Loucy (cell line): ENCODE measurements around the gene ABCC3.

Experiments
- H2AFZ ChIP-seq: fragments of 200-600 bp; sonication (generic); 2 replicates; pipeline ENCODE4 v1.6.0; 2016; ENCODE audit warnings: antibody characterized with exemption, mild to moderate bottlenecking, low read length, moderate library complexity
- H3F3A ChIP-seq: fragments of 200-600 bp; 2 replicates; pipeline ENCODE4 v1.6.0; 2016; ENCODE audit warnings: antibody characterized with exemption, low read depth, mild to moderate bottlenecking
- H3K27me3 ChIP-seq: fragments of 200-600 bp; sonication (generic); 2 replicates; pipeline ENCODE4 v1.6.1; 2014; ENCODE audit warnings: low read length, mild to moderate bottlenecking; ENCODE audit not compliant: insufficient read depth, poor library complexity, severe bottlenecking
- H3K36me3 ChIP-seq: fragments of 200-600 bp; sonication (generic); 2 replicates; pipeline ENCODE4 v1.6.1; 2016; ENCODE audit warnings: low read length; ENCODE audit not compliant: insufficient read depth
- H3K4me1 ChIP-seq: fragments of 200-600 bp; sonication (generic); 2 replicates; pipeline ENCODE4 v1.5.1; 2014; ENCODE audit warnings: low read length, mild to moderate bottlenecking; ENCODE audit not compliant: insufficient read depth, poor library complexity, severe bottlenecking
- H3K4me2 ChIP-seq: fragments of 200-600 bp; sonication (generic); 2 replicates; pipeline ENCODE4 v1.6.0; 2014; ENCODE audit warnings: antibody characterized with exemption, low read length, low read depth, mild to moderate bottlenecking; ENCODE audit not compliant: poor library complexity, severe bottlenecking
- H3K4me3 ChIP-seq: fragments of 200-600 bp; sonication (generic); 2 replicates; pipeline ENCODE4 v1.5.1; 2014; ENCODE audit warnings: low read length, mild to moderate bottlenecking, mixed read lengths; ENCODE audit not compliant: poor library complexity, severe bottlenecking
- H3K79me2 ChIP-seq: fragments of 200-600 bp; sonication (generic); 2 replicates; pipeline ENCODE4 v1.6.1; 2014; ENCODE audit warnings: low read length; ENCODE audit not compliant: insufficient read depth
- H3K9ac ChIP-seq: fragments of 200-600 bp; sonication (generic); 2 replicates; pipeline ENCODE4 v1.6.0; 2014; ENCODE audit warnings: mild to moderate bottlenecking, low read depth, low read length, moderate library complexity; ENCODE audit not compliant: poor library complexity, severe bottlenecking
- H3K9me2 ChIP-seq: fragments of 200-600 bp; sonication (generic); replicated peaks from 2 replicates; pipeline ENCODE4 v1.6.1; 2016; ENCODE audit warnings: low read depth, low read length, mixed read lengths
- H3K9me3 ChIP-seq: fragments of 200-600 bp; sonication (generic); 2 replicates; pipeline ENCODE4 v1.6.1; 2014; ENCODE audit warnings: mild to moderate bottlenecking, antibody characterized with exemption, low read length, low read depth; ENCODE audit not compliant: insufficient read depth
- H4K20me1 ChIP-seq: fragments of 200-600 bp; sonication (generic); 2 replicates; pipeline ENCODE4 v1.6.0; 2014; ENCODE audit warnings: antibody characterized with exemption, low read length, mild to moderate bottlenecking; ENCODE audit not compliant: insufficient read depth, poor library complexity, severe bottlenecking
- EZH2phosphoT487 ChIP-seq: fragments of 200-600 bp; IDR thresholded peaks from 2 replicates; pipeline ENCODE4 v1.6.1; 2018; ENCODE audit warnings: antibody characterized with exemption, mild to moderate bottlenecking, moderate library complexity, borderline replicate concordance
- TF ChIP-seq, protein P1 (sequence below): fragments of 200-600 bp; sonication (generic); conservative IDR thresholded peaks from 2 replicates; pipeline ENCODE4 v1.5.1; 2014; ENCODE audit warnings: mild to moderate bottlenecking, antibody characterized with exemption, low read length

The ABCC3 gene

GRCh38 chr17:50725769-50726655, 91.3 kb downstream of the ABCC3 start:
- TF ChIP-seq, protein P1, sequence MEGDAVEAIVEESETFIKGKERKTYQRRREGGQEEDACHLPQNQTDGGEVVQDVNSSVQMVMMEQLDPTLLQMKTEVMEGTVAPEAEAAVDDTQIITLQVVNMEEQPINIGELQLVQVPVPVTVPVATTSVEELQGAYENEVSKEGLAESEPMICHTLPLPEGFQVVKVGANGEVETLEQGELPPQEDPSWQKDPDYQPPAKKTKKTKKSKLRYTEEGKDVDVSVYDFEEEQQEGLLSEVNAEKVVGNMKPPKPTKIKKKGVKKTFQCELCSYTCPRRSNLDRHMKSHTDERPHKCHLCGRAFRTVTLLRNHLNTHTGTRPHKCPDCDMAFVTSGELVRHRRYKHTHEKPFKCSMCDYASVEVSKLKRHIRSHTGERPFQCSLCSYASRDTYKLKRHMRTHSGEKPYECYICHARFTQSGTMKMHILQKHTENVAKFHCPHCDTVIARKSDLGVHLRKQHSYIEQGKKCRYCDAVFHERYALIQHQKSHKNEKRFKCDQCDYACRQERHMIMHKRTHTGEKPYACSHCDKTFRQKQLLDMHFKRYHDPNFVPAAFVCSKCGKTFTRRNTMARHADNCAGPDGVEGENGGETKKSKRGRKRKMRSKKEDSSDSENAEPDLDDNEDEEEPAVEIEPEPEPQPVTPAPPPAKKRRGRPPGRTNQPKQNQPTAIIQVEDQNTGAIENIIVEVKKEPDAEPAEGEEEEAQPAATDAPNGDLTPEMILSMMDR: no peak
- no peak for TF ChIP-seq EZH2phosphoT487
- H3K27me3 ChIP-seq: no peaks in the 10 kb centered on the region
- peak overlapping the region; percentile 97 for H3K4me2 ChIP-seq
- no peaks in the 10 kb centered on the region for H3F3A ChIP-seq
- H3K9me3 ChIP-seq: no peaks in the 10 kb centered on the region
- H3K79me2 ChIP-seq: peaks cover 100% of the 10 kb centered on the region
- peaks cover 100% of the 10 kb centered on the region for H4K20me1 ChIP-seq
- peaks cover 59% of the 10 kb centered on the region for H3K4me1 ChIP-seq
- no peak overlapping the region for H2AFZ ChIP-seq
- peak overlapping the region; percentile 75 for H3K4me3 ChIP-seq
- H3K9ac ChIP-seq: peak overlapping the region; percentile 40
- H3K36me3 ChIP-seq: no peaks in the 10 kb centered on the region
- H3K9me2 ChIP-seq: no peaks in the 10 kb centered on the region

GRCh38 chr17:50728112-50728429, 93.4 kb downstream of the ABCC3 start:
- Histone ChIP-seq H3K4me1 (peaks cover 46% of the 10 kb centered on the region), H3K27me3 (no peaks in the 10 kb centered on the region), H3K4me2 (peak overlapping the region; percentile 97), H2AFZ (no peak overlapping the region), H3K4me3 (no peak overlapping the region), H3K79me2 (peaks cover 100% of the 10 kb centered on the region), H4K20me1 (peaks cover 100% of the 10 kb centered on the region), H3K9ac (no peak overlapping the region), H3K36me3 (no peaks in the 10 kb centered on the region), H3K9me2 (no peaks in the 10 kb centered on the region), H3K9me3 (no peaks in the 10 kb centered on the region), H3F3A (no peaks in the 10 kb centered on the region)
- TF ChIP-seq EZH2phosphoT487: no peak
- TF ChIP-seq, protein P1: no peak

- H3F3A ChIP-seq: no peaks in the 10 kb centered on the region
- TF ChIP-seq, protein P1: no peak
- TF ChIP-seq EZH2phosphoT487: no peak
- no peak overlapping the region for H2AFZ ChIP-seq
- H4K20me1 ChIP-seq: peaks cover 98% of the 10 kb centered on the region
- H3K4me2 ChIP-seq: peak overlapping the region; percentile 97
- H3K79me2 ChIP-seq: peaks cover 100% of the 10 kb centered on the region
- no peak overlapping the region for H3K4me3 ChIP-seq
- H3K27me3 ChIP-seq: no peaks in the 10 kb centered on the region
- peaks cover 36% of the 10 kb centered on the region for H3K4me1 ChIP-seq
- no peaks in the 10 kb centered on the region for H3K36me3 ChIP-seq
- no peaks in the 10 kb centered on the region for H3K9me3 ChIP-seq
- H3K9me2 ChIP-seq: no peaks in the 10 kb centered on the region
- H3K9ac ChIP-seq: no peak overlapping the region
These were observed 94.4 kb downstream of the ABCC3 start for GRCh38 chr17:50728881-50729765.
